IMR-90 (cell line): ENCODE results near the gene ANKRD24. TPM values are rescaled to one million over a fixed set of nuclear protein-coding genes. Genes with fewer than 3 reads are reported as not detected.
"Not testable (repeated sequence)": the region's sequence is repeated elsewhere in the genome, so short reads cannot be mapped to it uniquely, and the experiment has no call there.

Experiments used
- ATAC-seq: fragments of 200-7000 bp; cut with Tn5 transposase; 2 replicates; pipeline ENCODE4 v1.9.1; 2020; ENCODE audit warnings: low read depth, mild to moderate bottlenecking, moderate library complexity
- BruUV-seq: library from RNA; stranded (reverse); fragments of 400-500 nt; replicated peaks from 2 replicates; lab custom pipeline; 2021; lab: Mats Ljungman, UMichigan
- CTCF ChIA-PET: fragments of 300-600 bp; formaldehyde crosslinking; extraction: SDS; loops from one replicate; lab custom pipeline; 2021; ENCODE audit warnings: antibody characterized with exemption; lab: Yijun Ruan, JAX
- POLR2A ChIA-PET: fragments of 300-600 bp; sonication (Branson Sonifier 250); formaldehyde crosslinking; loops from one replicate; lab custom pipeline; 2022; ENCODE audit warnings: antibody characterized with exemption; ENCODE audit not compliant: unreplicated experiment; lab: Charles Lee
- DNase-seq: peaks from one replicate; pipeline ENCODE4 v3.0.0; 2013
- H2AFZ ChIP-seq: replicated peaks from 2 replicates; pipeline ENCODE3; 2013; ENCODE audit warnings: low read length, mild to moderate bottlenecking; ENCODE audit not compliant: poor library complexity
- H2AK5ac ChIP-seq: 2 replicates; pipeline ENCODE4 v1.6.1; 2013; ENCODE audit warnings: low read depth, low read length, inconsistent platforms
- H2AK9ac ChIP-seq: replicated peaks from 2 replicates; pipeline ENCODE3; 2013; ENCODE audit warnings: mild to moderate bottlenecking, low read depth, low read length, moderate library complexity; ENCODE audit not compliant: poor library complexity
- H2BK120ac ChIP-seq: 2 replicates; pipeline ENCODE4 v1.6.1; 2013; ENCODE audit warnings: low read depth, low read length, inconsistent platforms
- H2BK15ac ChIP-seq: 3 replicates; pipeline ENCODE4 v1.6.1; 2013; ENCODE audit warnings: low read depth, low read length, inconsistent platforms
- H2BK20ac ChIP-seq: 2 replicates; pipeline ENCODE4 v1.6.1; 2013; ENCODE audit warnings: low read depth, mild to moderate bottlenecking, inconsistent platforms, low read length, moderate library complexity
- H2BK5ac ChIP-seq: 2 replicates; pipeline ENCODE4 v1.6.1; 2013; ENCODE audit warnings: mild to moderate bottlenecking, low read depth, low read length, inconsistent platforms; ENCODE audit not compliant: poor library complexity, severe bottlenecking
- H3K14ac ChIP-seq: replicated peaks from 2 replicates; pipeline ENCODE4 v1.6.1; 2013; ENCODE audit warnings: low read depth, low read length, inconsistent platforms
- H3K18ac ChIP-seq: 2 replicates; pipeline ENCODE4 v1.6.1; 2013; ENCODE audit warnings: low read depth, low read length, control low read depth
- H3K23ac ChIP-seq: 2 replicates; pipeline ENCODE4 v1.6.1; 2013; ENCODE audit warnings: low read depth, low read length, inconsistent platforms
- H3K27ac ChIP-seq: 2 replicates; pipeline ENCODE4 v1.5.1; 2013; ENCODE audit warnings: mild to moderate bottlenecking, control low read depth, low read length; ENCODE audit not compliant: insufficient read depth
- H3K27me3 ChIP-seq: 2 replicates; pipeline ENCODE4 v1.6.1; 2013; ENCODE audit warnings: low read length; ENCODE audit not compliant: control insufficient read depth, insufficient read depth
- H3K36me3 ChIP-seq: 2 replicates; pipeline ENCODE4 v1.6.1; 2013; ENCODE audit warnings: low read length, mixed read lengths; ENCODE audit not compliant: control insufficient read depth, insufficient read depth
- H3K4ac ChIP-seq: 2 replicates; pipeline ENCODE4 v1.6.1; 2013; ENCODE audit warnings: low read depth, low read length, inconsistent platforms
- H3K4me1 ChIP-seq: 2 replicates; pipeline ENCODE4 v1.6.1; 2013; ENCODE audit warnings: low read length, mixed read lengths; ENCODE audit not compliant: control insufficient read depth, insufficient read depth
- H3K4me2 ChIP-seq: 2 replicates; pipeline ENCODE4 v1.6.1; 2013; ENCODE audit warnings: low read depth, mild to moderate bottlenecking, control low read depth, low read length, moderate library complexity
- H3K4me3 ChIP-seq: 2 replicates; pipeline ENCODE4 v1.5.1; 2013; ENCODE audit warnings: low read depth, mild to moderate bottlenecking, control low read depth, low read length, moderate library complexity; ENCODE audit not compliant: insufficient read depth
- H3K56ac ChIP-seq: 2 replicates; pipeline ENCODE4 v1.6.1; 2013; ENCODE audit warnings: low read length, inconsistent platforms; ENCODE audit not compliant: insufficient read depth; ENCODE audit errors: extremely low read depth
- H3K79me1 ChIP-seq, 2 experiments: 2 replicates each; pipeline ENCODE4 v1.6.1; 2013; ENCODE audit warnings: low read length in 2 of 2, inconsistent platforms in 1 of 2, low read depth in 1 of 2
- H3K9ac ChIP-seq: 2 replicates; pipeline ENCODE4 v1.6.1; 2013; ENCODE audit warnings: low read depth, low read length, control low read depth
- H3K9me1 ChIP-seq: 2 replicates; pipeline ENCODE4 v1.6.1; 2013; ENCODE audit warnings: low read length, inconsistent platforms; ENCODE audit not compliant: insufficient read depth
- H3K9me3 ChIP-seq: 2 replicates; pipeline ENCODE4 v1.6.1; 2013; ENCODE audit warnings: low read length; ENCODE audit not compliant: control insufficient read depth, insufficient read depth
- H4K20me1 ChIP-seq: 2 replicates; pipeline ENCODE4 v1.6.1; 2013; ENCODE audit warnings: low read length, inconsistent platforms; ENCODE audit not compliant: insufficient read depth
- H4K5ac ChIP-seq: 2 replicates; pipeline ENCODE4 v1.6.1; 2013; ENCODE audit warnings: mild to moderate bottlenecking, low read depth, low read length, control low read depth
- H4K8ac ChIP-seq, 2 experiments: 2 replicates each; pipeline ENCODE4 v1.6.1; 2013; ENCODE audit warnings: low read depth in 2 of 2, low read length in 2 of 2, control low read depth in 1 of 2, inconsistent platforms in 1 of 2
- H4K91ac ChIP-seq: 2 replicates; pipeline ENCODE4 v1.6.1; 2013; ENCODE audit warnings: low read depth, low read length, inconsistent platforms; ENCODE audit not compliant: insufficient read depth
- WGBS, 2 experiments: methylation state at CpG; one replicate each; pipeline versions ENCODE4 v1.1.5 to v1.1.7; 2013; ENCODE audit warnings: missing lambda C conversion rate in 2 of 2; ENCODE audit not compliant: insufficient read length in 1 of 2; ENCODE audit errors: extremely low coverage in 2 of 2; 5-methylcytosine and 5-hydroxymethylcytosine counted together
- dilution Hi-C: fragments of 300-500 bp; cut with HindIII; formaldehyde crosslinking; loops from one replicate; pipeline ENCODE4 v1.14.3; 2018; ENCODE audit warnings: low sequenced_read_pairs; ENCODE audit not compliant: unreplicated experiment
- in situ Hi-C: fragments of 300-500 bp; cut with MboI; formaldehyde crosslinking; loops from 3 replicates; pipeline ENCODE4 v1.14.3; 2019; ENCODE audit warnings: low sequenced_read_pairs, inconsistent platforms, mixed read lengths
- intact Hi-C: fragments of 100-400 bp; cut with micrococcal nuclease; formaldehyde crosslinking; loops from 2 replicates; pipeline ENCODE4 v1.10.0; 2022
- polyA plus RNA-seq, 3 experiments: library from polyadenylated mRNA; depleted of rRNA; stranded (reverse); fragments of >200 nt; gene quantifications; 2 replicates each; pipeline ENCODE4 v1.2.3, GENCODE V29; 2012; ENCODE audit warnings: low replicate concordance in 1 of 3
- total RNA-seq: library from RNA; depleted of rRNA; stranded (reverse); fragments of >200 nt; gene quantifications from 2 replicates; pipeline ENCODE4 v1.2.3, GENCODE V29; 2012

Gene ANKRD24
- total and polyA plus RNA-seq, 2 of the 4 experiments (the other 2 are of a cell fraction): 0.18 to 0.21 TPM

DNA sequence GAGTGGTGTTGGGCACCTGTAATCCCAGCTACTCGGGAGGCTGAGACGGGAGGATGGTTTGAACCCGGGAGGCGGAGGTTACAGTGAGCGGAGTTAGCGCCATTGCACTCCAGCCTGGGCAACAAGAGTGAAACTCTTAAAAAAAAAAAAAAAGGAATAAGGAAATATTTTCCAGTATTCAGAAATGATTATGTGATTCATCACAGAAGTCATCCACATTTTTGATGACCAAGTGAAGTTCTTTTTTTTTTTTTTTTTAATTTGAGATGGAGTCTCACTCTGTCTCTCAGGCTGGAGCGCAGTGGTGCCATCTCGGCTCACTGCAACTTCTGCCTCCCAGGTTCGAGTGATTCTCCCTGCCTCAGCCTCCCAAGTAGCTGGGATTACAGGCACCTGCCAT, 47.1 kb upstream of the ANKRD24 start:
- H2BK5ac ChIP-seq, H3K27me3 ChIP-seq, H3K36me3 ChIP-seq, H3K27ac ChIP-seq, H3K4me1 ChIP-seq, H3K9ac ChIP-seq, H4K5ac ChIP-seq, H2AFZ ChIP-seq, ATAC-seq, H3K4ac ChIP-seq, in situ Hi-C loops, H3K4me2 ChIP-seq, DNase-seq, H4K8ac ChIP-seq, POLR2A ChIA-PET, BruUV-seq, H3K14ac ChIP-seq, intact Hi-C loops, H2BK120ac ChIP-seq, H3K18ac ChIP-seq, H3K79me1 ChIP-seq, H3K23ac ChIP-seq, H3K4me3 ChIP-seq, H2BK20ac ChIP-seq, H2BK15ac ChIP-seq, dilution Hi-C loops, H3K9me1 ChIP-seq, H2AK5ac ChIP-seq, H4K91ac ChIP-seq, H4K20me1 ChIP-seq, H3K9me3 ChIP-seq, H3K56ac ChIP-seq, H2AK9ac ChIP-seq: not testable (repeated sequence)
- CTCF ChIA-PET: interaction anchor here (0.6 kb wide), 2 partner anchors 95 to 153 kb away, joined by 3 read pairs; no protein-coding TSS in a partner anchor
- WGBS, 2 experiments: 87% methylated on average over 3 of the region's 9 CpGs; no CpG with 5 or more reads in 1 of the 2 experiments
